ENCODE measurements around the gene S1PR4.
"Not testable (repeated sequence)": the region's sequence is repeated elsewhere in the genome, so short reads cannot be mapped to it uniquely, and the experiment has no call there.

The S1PR4 gene

GRCh38 chr19:3183721-3184641 is 5.4 kb downstream of the S1PR4 start:
- Mint-ChIP-seq H3K27ac (peak overlapping the region; percentile 99), H3K27me3 (no peaks in the 10 kb centered on the region), H3K4me1 (peaks cover 60% of the 10 kb centered on the region)

GRCh38 chr19:3184847-3185460 is 6.4 kb downstream of the S1PR4 start:
- H3K4me1 Mint-ChIP-seq: peaks cover 63% of the 10 kb centered on the region
- ATAC-seq (peak; percentile 13), DNase-seq (peak; percentile 69)
- H3K36me3 Mint-ChIP-seq (ENCODE audit: low read depth): peaks cover 29% of the 10 kb centered on the region
- H3K27me3 Mint-ChIP-seq: no peaks in the 10 kb centered on the region
- no peaks in the 10 kb centered on the region for H3K9me3 Mint-ChIP-seq
- H3K4me3 Mint-ChIP-seq: peak overlapping the region; percentile 95
- peak overlapping the region; percentile 99 for H3K27ac Mint-ChIP-seq

More at GRCh38 chr19:3183721-3184641, 5.4 kb downstream of the S1PR4 start:
- Mint-ChIP-seq H3K4me3 (peak overlapping the region; percentile 95), H3K9me3 (no peaks in the 10 kb centered on the region), H3K36me3 (ENCODE audit: low read depth) (peaks cover 32% of the 10 kb centered on the region)
- no peak for DNase-seq
- ATAC-seq: no peak

- DNase-seq (peak; percentile 95), ATAC-seq (peak; percentile 87)
- Mint-ChIP-seq H3K27ac (peak within 1 kb of the TSS; percentile 99), H3K9me3 (no peaks in the 10 kb centered on the region), H3K36me3 (ENCODE audit: low read depth) (peaks cover 24% of the 10 kb centered on the region), H3K4me1 (peaks cover 62% of the 10 kb centered on the region), H3K4me3 (peak within 1 kb of the TSS; percentile 95), H3K27me3 (no peaks in the 10 kb centered on the region)
Measured at GRCh38 chr19:3185461-3186159, 7.0 kb downstream of the S1PR4 start, which contains the start of gene NCLN. NCLN (plus strand) TSS chr19:3185930; CDS start chr19:3186031, 101 bp downstream.

DNA sequence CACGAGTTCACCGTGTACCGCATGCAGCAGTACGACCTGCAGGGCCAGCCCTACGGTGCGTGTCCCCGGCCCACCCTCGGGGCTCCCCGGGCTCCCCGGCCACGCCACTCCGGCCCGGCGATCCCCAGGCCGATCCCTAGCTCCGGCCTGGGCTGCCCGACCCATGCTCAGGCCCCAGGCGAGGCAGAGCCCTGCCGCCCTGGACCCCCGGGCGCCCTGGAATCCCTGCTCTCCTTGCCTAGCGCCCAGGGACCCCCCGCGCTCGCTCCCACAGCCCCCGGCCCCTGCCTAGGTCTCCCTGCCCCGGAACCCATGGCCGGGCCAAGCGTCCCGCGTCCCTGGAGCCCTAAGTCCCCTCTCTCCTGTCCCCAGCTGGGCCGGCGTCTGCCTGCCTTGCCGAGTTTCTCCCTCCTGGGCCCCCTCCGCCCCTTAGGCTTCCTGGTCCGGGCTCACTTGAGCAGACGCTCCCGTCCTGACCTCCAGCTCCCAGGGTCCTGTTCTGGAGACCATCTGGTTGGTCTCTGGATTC is 7.7 kb downstream of the S1PR4 start:
- peak; percentile 41 for ATAC-seq

DNA sequence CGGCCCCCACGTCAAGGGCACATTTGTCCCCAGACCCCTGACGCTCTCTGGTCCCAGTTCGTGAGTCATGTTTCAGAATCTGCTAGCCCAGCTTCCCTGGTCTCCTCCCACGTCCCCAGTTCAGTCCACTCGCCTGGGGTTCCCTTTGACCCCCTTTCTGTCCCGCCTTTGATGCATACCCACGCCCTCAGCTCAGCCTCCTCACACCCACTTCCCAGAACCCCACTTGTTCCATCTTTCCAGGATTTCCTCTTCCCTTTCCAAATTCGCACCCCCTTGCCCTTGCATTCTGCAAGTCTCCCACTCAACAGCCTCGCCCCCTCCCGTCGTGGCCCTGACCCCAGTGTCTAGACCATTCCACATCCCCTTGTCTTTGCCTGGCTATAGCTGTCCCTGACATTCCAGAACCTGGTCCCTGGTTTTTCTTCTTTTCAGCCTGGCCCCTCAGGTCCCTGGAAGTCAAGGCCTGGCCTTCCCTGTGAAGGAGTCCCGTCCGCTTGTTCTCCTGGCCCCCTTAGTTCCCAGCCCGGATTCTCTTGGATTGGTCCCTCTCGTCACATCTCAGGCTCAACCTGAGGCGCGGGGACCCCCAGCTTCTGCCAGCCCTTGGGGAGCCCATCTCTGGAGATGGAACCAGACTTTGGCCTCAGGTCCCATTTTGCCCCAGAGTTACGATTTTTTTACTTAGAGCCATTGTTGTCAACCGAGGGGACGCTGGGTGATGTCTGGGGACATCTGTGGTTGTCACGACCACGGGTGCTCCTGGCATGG is 8.5 kb downstream of the S1PR4 start:
- H3K27me3 Mint-ChIP-seq: no peaks in the 10 kb centered on the region
- peaks cover 53% of the 10 kb centered on the region for H3K4me1 Mint-ChIP-seq
- peak overlapping the region; percentile 91 for H3K27ac Mint-ChIP-seq
- peaks cover 19% of the 10 kb centered on the region for H3K36me3 Mint-ChIP-seq (ENCODE audit: low read depth)
- no peak for DNase-seq
- H3K9me3 Mint-ChIP-seq: no peaks in the 10 kb centered on the region
- H3K4me3 Mint-ChIP-seq: peak overlapping the region; percentile 95
- no peak for ATAC-seq

More for the DNA sequence above, 7.7 kb downstream of the S1PR4 start:
- H3K9me3 Mint-ChIP-seq: no peaks in the 10 kb centered on the region
- peaks cover 60% of the 10 kb centered on the region for H3K4me1 Mint-ChIP-seq
- no peaks in the 10 kb centered on the region for H3K27me3 Mint-ChIP-seq
- H3K4me3 Mint-ChIP-seq: peak overlapping the region; percentile 95
- DNase-seq: peak; percentile 17
- H3K27ac Mint-ChIP-seq: peak overlapping the region; percentile 91
- H3K36me3 Mint-ChIP-seq (ENCODE audit: low read depth): peaks cover 21% of the 10 kb centered on the region

- H3K9me3 Mint-ChIP-seq: no peaks in the 10 kb centered on the region
- peak overlapping the region; percentile 91 for H3K27ac Mint-ChIP-seq
- DNase-seq: no peak
- H3K36me3 Mint-ChIP-seq (ENCODE audit: low read depth): peaks cover 16% of the 10 kb centered on the region
- ATAC-seq: no peak
- peak overlapping the region; percentile 95 for H3K4me3 Mint-ChIP-seq
- H3K4me1 Mint-ChIP-seq: peaks cover 49% of the 10 kb centered on the region
- no peaks in the 10 kb centered on the region for H3K27me3 Mint-ChIP-seq
Measured at GRCh38 chr19:3187662-3188511, 9.3 kb downstream of the S1PR4 start.

- H3K9me3 Mint-ChIP-seq: no peaks in the 10 kb centered on the region
- H3K4me3 Mint-ChIP-seq: no peak overlapping the region
- ATAC-seq: no peak
- H3K27ac Mint-ChIP-seq: no peak overlapping the region
- peaks cover 19% of the 10 kb centered on the region for H3K36me3 Mint-ChIP-seq (ENCODE audit: low read depth)
- peaks cover 44% of the 10 kb centered on the region for H3K4me1 Mint-ChIP-seq
- no peak for DNase-seq
- H3K27me3 Mint-ChIP-seq: no peaks in the 10 kb centered on the region
Measured at GRCh38 chr19:3188627-3189596, 10.3 kb downstream of the S1PR4 start.

DNA sequence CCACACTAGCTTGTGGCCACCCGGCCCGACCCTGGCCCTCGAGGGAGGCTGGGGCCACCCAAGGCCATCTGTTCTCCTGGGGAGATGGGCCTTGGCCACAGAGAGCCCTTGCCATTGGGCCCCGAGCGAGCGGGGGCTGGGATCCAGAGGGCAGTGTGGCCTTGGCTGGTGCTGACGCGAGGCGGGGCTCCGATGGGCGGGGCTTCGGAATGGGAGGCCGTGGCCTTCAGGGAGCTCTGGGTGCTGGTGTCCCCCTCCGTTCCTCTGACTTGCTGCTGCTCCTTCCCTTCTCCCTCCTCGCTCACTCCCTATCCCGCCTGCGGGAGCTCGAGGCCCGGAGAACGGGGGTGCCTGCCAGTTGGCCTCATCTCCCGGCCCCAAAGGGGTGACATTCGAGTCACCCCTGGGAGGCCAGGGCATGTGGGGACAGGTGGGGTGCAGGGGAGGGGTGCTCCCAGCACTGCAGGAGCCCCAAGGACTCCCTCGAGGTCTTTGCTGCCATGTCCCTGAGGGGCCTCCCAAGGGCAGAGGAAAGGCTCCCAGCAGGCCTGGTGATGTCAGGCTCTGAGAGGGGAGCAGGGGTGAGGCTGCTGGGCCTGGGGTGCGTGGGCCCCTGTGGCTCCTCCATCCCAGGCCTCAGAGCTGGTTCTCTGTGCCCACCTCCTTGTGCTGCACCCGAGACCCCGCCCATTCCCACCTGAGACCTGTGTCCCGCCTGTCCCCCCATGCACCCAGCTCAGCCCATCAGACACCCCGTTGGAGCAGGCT is 11.3 kb downstream of the S1PR4 start:
- Mint-ChIP-seq H3K4me3 (no peak overlapping the region), H3K27ac (no peak overlapping the region), H3K27me3 (no peaks in the 10 kb centered on the region), H3K9me3 (no peaks in the 10 kb centered on the region), H3K36me3 (ENCODE audit: low read depth) (peaks cover 27% of the 10 kb centered on the region), H3K4me1 (peaks cover 34% of the 10 kb centered on the region)
- no peak for DNase-seq
- ATAC-seq: no peak

DNA sequence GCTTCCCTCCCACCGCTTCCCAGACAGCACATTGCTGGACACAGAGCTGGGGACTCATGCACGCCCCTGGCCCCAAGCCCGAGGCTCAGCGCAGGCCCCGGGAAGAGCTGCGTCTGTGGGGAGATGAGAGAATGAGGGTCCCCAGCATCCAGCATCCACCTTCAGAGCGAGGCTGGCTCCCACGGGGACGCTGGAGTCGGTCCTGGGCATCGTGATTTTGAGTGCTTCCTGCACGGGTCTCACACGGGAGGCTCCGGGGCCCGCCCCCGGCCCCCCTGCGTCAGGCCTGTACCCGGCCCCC is 11.9 kb downstream of the S1PR4 start:
- no peak for DNase-seq
- no peaks in the 10 kb centered on the region for H3K27me3 Mint-ChIP-seq
- no peaks in the 10 kb centered on the region for H3K9me3 Mint-ChIP-seq
- H3K4me1 Mint-ChIP-seq: peaks cover 30% of the 10 kb centered on the region
- ATAC-seq: no peak
- peaks cover 27% of the 10 kb centered on the region for H3K36me3 Mint-ChIP-seq (ENCODE audit: low read depth)
- no peak overlapping the region for H3K27ac Mint-ChIP-seq
- H3K4me3 Mint-ChIP-seq: no peak overlapping the region

GRCh38 chr19:3190921-3191805 is 12.6 kb downstream of the S1PR4 start:
- no peak overlapping the region for H3K4me3 Mint-ChIP-seq
- H3K4me1 Mint-ChIP-seq: peaks cover 29% of the 10 kb centered on the region
- no peak overlapping the region for H3K27ac Mint-ChIP-seq

GRCh38 chr19:3191806-3192104 is 13.2 kb downstream of the S1PR4 start:
- ATAC-seq, H3K4me3 Mint-ChIP-seq, H3K27ac Mint-ChIP-seq, H3K9me3 Mint-ChIP-seq, DNase-seq, H3K27me3 Mint-ChIP-seq: not testable (repeated sequence)
- Mint-ChIP-seq H3K36me3 (ENCODE audit: low read depth) (peaks cover 24% of the 10 kb centered on the region), H3K4me1 (peaks cover 26% of the 10 kb centered on the region)

More at GRCh38 chr19:3190921-3191805, 12.6 kb downstream of the S1PR4 start:
- H3K36me3 Mint-ChIP-seq (ENCODE audit: low read depth): peaks cover 27% of the 10 kb centered on the region
- no peaks in the 10 kb centered on the region for H3K9me3 Mint-ChIP-seq
- no peaks in the 10 kb centered on the region for H3K27me3 Mint-ChIP-seq
- ATAC-seq (no peak), DNase-seq (no peak)
